H9 (cell line): ENCODE measurements around the gene HES4. TPM values are rescaled to one million over a fixed set of nuclear protein-coding genes. Genes with fewer than 3 reads are reported as not detected.
A peak's percentile ranks its signal among the peaks of the same experiment; 100 is the strongest.

Source experiments
- DNase-seq: peaks from one replicate; pipeline ENCODE4 v3.0.0-alpha.2; 2017
- H2AFZ ChIP-seq: one replicate; pipeline ENCODE4 v1.6.1; 2013; ENCODE audit warnings: mild to moderate bottlenecking, low read length, control low read depth, moderate library complexity
- H2AK5ac ChIP-seq: 2 replicates; pipeline ENCODE4 v1.6.1; 2013; ENCODE audit warnings: low read length, control low read depth, mixed read lengths; ENCODE audit not compliant: insufficient read length
- H2BK120ac ChIP-seq: one replicate; pipeline ENCODE4 v1.6.1; 2013; ENCODE audit warnings: low read depth, mild to moderate bottlenecking, low read length, control low read depth, inconsistent platforms; ENCODE audit not compliant: poor library complexity, severe bottlenecking
- H2BK12ac ChIP-seq: 2 replicates; pipeline ENCODE4 v1.6.1; 2013; ENCODE audit warnings: low read length, control low read depth, mixed read lengths, low read depth; ENCODE audit not compliant: insufficient read length
- H2BK15ac ChIP-seq: 2 replicates; pipeline ENCODE4 v1.6.1; 2013; ENCODE audit warnings: low read depth, low read length, control low read depth
- H2BK20ac ChIP-seq: one replicate; pipeline ENCODE4 v1.6.1; 2013; ENCODE audit warnings: low read depth, mild to moderate bottlenecking, low read length, control low read depth, inconsistent platforms; ENCODE audit not compliant: poor library complexity, severe bottlenecking
- H2BK5ac ChIP-seq: 2 replicates; pipeline ENCODE4 v1.6.1; 2013; ENCODE audit warnings: low read length, control low read depth, mixed read lengths; ENCODE audit not compliant: insufficient read length
- H3K14ac ChIP-seq: 2 replicates; pipeline ENCODE4 v1.6.1; 2013; ENCODE audit warnings: low read length, control low read depth; ENCODE audit not compliant: insufficient read depth
- H3K18ac ChIP-seq: 2 replicates; pipeline ENCODE4 v1.6.1; 2013; ENCODE audit warnings: low read depth, mild to moderate bottlenecking, mixed read lengths, low read length, control low read depth; ENCODE audit not compliant: insufficient read length
- H3K23ac ChIP-seq: 2 replicates; pipeline ENCODE4 v1.6.1; 2013; ENCODE audit warnings: low read length, control low read depth, mixed read lengths, low read depth; ENCODE audit not compliant: insufficient read length
- H3K23me2 ChIP-seq: 2 replicates; pipeline ENCODE4 v1.6.1; 2013; ENCODE audit warnings: low read depth, mild to moderate bottlenecking, mixed read lengths, low read length, control low read depth; ENCODE audit not compliant: insufficient read length, poor library complexity, severe bottlenecking
- H3K27ac ChIP-seq: 2 replicates; pipeline ENCODE4 v1.5.1; 2013; ENCODE audit warnings: low read length, control low read depth, mixed read lengths, low read depth; ENCODE audit not compliant: insufficient read length
- H3K27me3 ChIP-seq: 2 replicates; pipeline ENCODE4 v1.6.1; 2013; ENCODE audit warnings: low read length, control low read depth, inconsistent platforms; ENCODE audit not compliant: insufficient read depth
- H3K4ac ChIP-seq: 2 replicates; pipeline ENCODE4 v1.6.1; 2013; ENCODE audit warnings: low read depth, mild to moderate bottlenecking, control low read depth, inconsistent platforms, low read length, moderate library complexity
- H3K4me1 ChIP-seq: 2 replicates; pipeline ENCODE4 v1.6.1; 2013; ENCODE audit warnings: low read length, control low read depth, inconsistent platforms; ENCODE audit not compliant: insufficient read depth
- H3K4me2 ChIP-seq: 2 replicates; pipeline ENCODE4 v1.6.1; 2013; ENCODE audit warnings: low read length, control low read depth, mixed read lengths; ENCODE audit not compliant: insufficient read length, insufficient read depth
- H3K56ac ChIP-seq: 2 replicates; pipeline ENCODE4 v1.6.1; 2013; ENCODE audit warnings: low read depth, mild to moderate bottlenecking, mixed read lengths, low read length, control low read depth; ENCODE audit not compliant: insufficient read length
- H3K79me1 ChIP-seq: 2 replicates; pipeline ENCODE4 v1.6.1; 2013; ENCODE audit warnings: low read depth, mild to moderate bottlenecking, moderate library complexity, low read length, control low read depth, inconsistent platforms; ENCODE audit not compliant: insufficient read depth, poor library complexity, severe bottlenecking
- H3K79me2 ChIP-seq: 2 replicates; pipeline ENCODE4 v1.6.1; 2013; ENCODE audit warnings: low read length, control low read depth, inconsistent platforms; ENCODE audit not compliant: insufficient read depth
- H3K9ac ChIP-seq: 2 replicates; pipeline ENCODE4 v1.6.1; 2013; ENCODE audit warnings: low read length, control low read depth, mixed read lengths; ENCODE audit not compliant: insufficient read length; ENCODE audit errors: extremely low read depth
- H3K9me3 ChIP-seq: one replicate; pipeline ENCODE4 v1.6.1; 2013; ENCODE audit warnings: low read depth, low read length, inconsistent platforms; ENCODE audit not compliant: control insufficient read depth
- H3T11ph ChIP-seq: one replicate; pipeline ENCODE4 v1.6.1; 2013; ENCODE audit warnings: mild to moderate bottlenecking, low read length, control low read depth, inconsistent platforms
- H4K20me1 ChIP-seq: one replicate; pipeline ENCODE4 v1.6.1; 2013; ENCODE audit not compliant: control insufficient read depth, insufficient read length, insufficient read depth
- H4K5ac ChIP-seq: 2 replicates; pipeline ENCODE4 v1.6.1; 2013; ENCODE audit warnings: low read depth, mild to moderate bottlenecking, mixed read lengths, low read length, control low read depth; ENCODE audit not compliant: insufficient read length
- H4K8ac ChIP-seq: replicated peaks from 2 replicates; pipeline ENCODE4 v1.6.1; 2013; ENCODE audit warnings: low read length, control low read depth, mixed read lengths, low read depth; ENCODE audit not compliant: insufficient read length
- H4K91ac ChIP-seq: 2 replicates; pipeline ENCODE4 v1.6.1; 2013; ENCODE audit warnings: low read depth, mild to moderate bottlenecking, moderate library complexity, mixed read lengths, low read length, control low read depth; ENCODE audit not compliant: insufficient read length
- H3K27ac Mint-ChIP-seq, 3 experiments: 2 replicates in 2 of 3; 3 replicates in 1 of 3; pipeline ENCODE4 v1.8.0; 2020 to 2021; ENCODE audit warnings: mixed read lengths in 3 of 3, mild to moderate bottlenecking in 1 of 3, moderate library complexity in 1 of 3
- H3K27me3 Mint-ChIP-seq: 2 replicates; pipeline ENCODE4 v1.8.0; 2021; ENCODE audit warnings: low read depth, mild to moderate bottlenecking, moderate library complexity, mixed read lengths
- H3K36me3 Mint-ChIP-seq, 3 experiments: 2 replicates in 2 of 3; 3 replicates in 1 of 3; pipeline ENCODE4 v1.8.0; 2020 to 2021; ENCODE audit warnings: low read depth in 3 of 3, mixed read lengths in 3 of 3; ENCODE audit not compliant: insufficient read depth in 1 of 3
- H3K4me1 Mint-ChIP-seq, 2 experiments: 2 replicates each; pipeline ENCODE4 v1.8.0; 2020; ENCODE audit warnings: mixed read lengths in 2 of 2
- H3K4me3 Mint-ChIP-seq, 2 experiments: 2 replicates in 1 of 2; 3 replicates in 1 of 2; pipeline ENCODE4 v1.8.0; 2020 to 2021; ENCODE audit warnings: mild to moderate bottlenecking in 2 of 2, mixed read lengths in 2 of 2, moderate library complexity in 1 of 2
- H3K9me3 Mint-ChIP-seq, 2 experiments: 2 replicates in 1 of 2; 3 replicates in 1 of 2; pipeline ENCODE4 v1.8.0; 2020; ENCODE audit warnings: mild to moderate bottlenecking in 2 of 2, mixed read lengths in 2 of 2, moderate library complexity in 1 of 2
- WGBS: extraction: QIAGEN DNeasy Blood & Tissue Kit; methylation state at CpG from one replicate; pipeline ENCODE4 v1.1.7; 2013; ENCODE audit warnings: missing lambda C conversion rate, low lambda C conversion rate, mixed read lengths; ENCODE audit not compliant: insufficient read length; ENCODE audit errors: extremely low coverage; 5-methylcytosine and 5-hydroxymethylcytosine counted together
- total RNA-seq: library from RNA; stranded (reverse); gene quantifications from 2 replicates; pipeline ENCODE4 v1.2.1, GENCODE V29; 2021
- TF ChIP-seq, protein P1 (sequence below): fragments of 200-600 bp; sonication (generic); conservative IDR thresholded peaks from 3 replicates; pipeline ENCODE4 v1.8.0; 2021; ENCODE audit warnings: antibody characterized with exemption, mild to moderate bottlenecking

The HES4 gene
- total RNA-seq, 1 experiment from 2014 or later, result 4.0 TPM

DNA sequence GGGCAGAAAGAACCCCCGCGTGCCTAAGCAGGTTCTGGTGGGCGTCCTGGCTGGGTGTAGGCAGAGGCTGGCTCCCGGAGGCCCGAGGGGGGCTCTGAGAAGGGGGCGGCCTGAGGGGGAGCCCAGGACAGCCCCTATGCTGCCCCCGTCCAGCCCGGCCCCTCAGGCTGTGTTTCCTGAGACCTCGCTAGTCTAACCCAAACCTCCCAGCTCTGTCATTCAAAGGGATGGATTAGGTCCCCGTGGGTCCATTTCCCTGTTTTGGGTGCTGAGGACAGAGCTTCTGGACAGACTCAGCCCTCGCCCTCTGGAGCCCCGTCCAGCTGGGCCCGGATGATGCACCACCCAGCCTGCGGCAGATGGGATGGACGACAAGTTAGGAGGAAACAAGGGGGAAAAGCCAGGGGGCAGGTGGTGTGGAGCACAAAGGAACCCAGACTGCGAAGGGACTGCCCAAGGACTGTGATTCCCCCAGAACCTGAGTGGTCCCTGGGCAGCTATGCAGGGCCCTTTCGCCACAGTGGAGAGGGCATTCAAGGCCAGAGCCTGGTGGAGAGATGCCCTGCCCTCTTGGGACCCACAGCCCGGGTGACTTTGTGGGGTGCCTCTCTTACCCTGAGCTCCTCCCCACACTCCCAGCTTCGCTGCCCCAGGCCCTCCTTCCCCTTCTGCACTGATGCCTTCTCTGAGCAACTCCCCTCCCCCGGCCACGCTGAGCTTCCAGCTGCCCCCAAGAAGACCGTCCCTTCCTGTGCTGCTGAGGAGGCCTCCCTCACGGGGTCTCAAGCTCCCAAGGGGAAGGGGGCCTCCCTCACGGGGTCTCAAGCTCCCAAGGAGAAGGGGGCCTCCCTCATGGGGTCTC, 2.8 kb downstream of the HES4 start:
- Histone ChIP-seq H4K8ac (no peak overlapping the region), H3K4ac (no peak overlapping the region), H3K23ac (no peak overlapping the region), H2BK20ac (no peak overlapping the region), H4K20me1 (no peaks in the 10 kb centered on the region), H3K9ac (no peak overlapping the region), H2BK5ac (no peak overlapping the region), H3K9me3 (no peaks in the 10 kb centered on the region), H3K27me3 (peaks cover 40% of the 10 kb centered on the region; the same call in 1 of the 2 replicates), H2BK15ac (no peak overlapping the region), H2BK12ac (no peak overlapping the region), H3K23me2 (peaks cover 20% of the 10 kb centered on the region), H3K14ac (no peak overlapping the region), H2AFZ (no peak overlapping the region), H3K56ac (no peak overlapping the region), H3K4me1 (0 out of 2 replicates have a peak, but pooled peaks cover 1% of the 10 kb centered on the region), H3K79me2 (no peaks in the 10 kb centered on the region), H3K4me2 (no peak overlapping the region), H4K91ac (no peak overlapping the region), H2AK5ac (no peak overlapping the region), H2BK120ac (no peak overlapping the region), H3K18ac (no peak overlapping the region), H3K79me1 (no peaks in the 10 kb centered on the region), H4K5ac (no peak overlapping the region), H3T11ph (no peak overlapping the region), H3K27ac (no peak overlapping the region)
- H3K4me3 Mint-ChIP-seq, result no peak overlapping the region
- H3K9me3 Mint-ChIP-seq, result peaks cover 7 to 9% of the 10 kb centered on the region in 2 experiments
- peak; percentile 37 for DNase-seq
- peaks cover 79% of the 10 kb centered on the region for H3K27me3 Mint-ChIP-seq
- TF ChIP-seq, protein P1, sequence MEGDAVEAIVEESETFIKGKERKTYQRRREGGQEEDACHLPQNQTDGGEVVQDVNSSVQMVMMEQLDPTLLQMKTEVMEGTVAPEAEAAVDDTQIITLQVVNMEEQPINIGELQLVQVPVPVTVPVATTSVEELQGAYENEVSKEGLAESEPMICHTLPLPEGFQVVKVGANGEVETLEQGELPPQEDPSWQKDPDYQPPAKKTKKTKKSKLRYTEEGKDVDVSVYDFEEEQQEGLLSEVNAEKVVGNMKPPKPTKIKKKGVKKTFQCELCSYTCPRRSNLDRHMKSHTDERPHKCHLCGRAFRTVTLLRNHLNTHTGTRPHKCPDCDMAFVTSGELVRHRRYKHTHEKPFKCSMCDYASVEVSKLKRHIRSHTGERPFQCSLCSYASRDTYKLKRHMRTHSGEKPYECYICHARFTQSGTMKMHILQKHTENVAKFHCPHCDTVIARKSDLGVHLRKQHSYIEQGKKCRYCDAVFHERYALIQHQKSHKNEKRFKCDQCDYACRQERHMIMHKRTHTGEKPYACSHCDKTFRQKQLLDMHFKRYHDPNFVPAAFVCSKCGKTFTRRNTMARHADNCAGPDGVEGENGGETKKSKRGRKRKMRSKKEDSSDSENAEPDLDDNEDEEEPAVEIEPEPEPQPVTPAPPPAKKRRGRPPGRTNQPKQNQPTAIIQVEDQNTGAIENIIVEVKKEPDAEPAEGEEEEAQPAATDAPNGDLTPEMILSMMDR, result no peak
- H3K4me1 Mint-ChIP-seq, result peaks cover 5 to 11% of the 10 kb centered on the region in 2 experiments
- H3K36me3 Mint-ChIP-seq, result peaks cover 0 to 3% (median 2%) of the 10 kb centered on the region in 3 experiments; a peak in 2 of 7 replicates
- no CpG with 5 or more reads among the region's 24 CpGs for WGBS
- no peak overlapping the region for H3K27ac Mint-ChIP-seq
